HEK293 (cell line): ENCODE results near the gene CHST15.

Experiments
- AEBP2 ChIP-seq: fragments of 450-650 bp; formaldehyde crosslinking; IDR thresholded peaks from 2 replicates; pipeline ENCODE4 v1.5.1; 2016; ENCODE audit warnings: missing biosample characterization, missing genetic modification characterization, borderline replicate concordance
- BCL11A ChIP-seq: fragments of 450-650 bp; formaldehyde crosslinking; IDR thresholded peaks from 2 replicates; pipeline ENCODE4 v1.5.1; 2016; ENCODE audit warnings: low read depth, missing biosample characterization, missing genetic modification characterization
- BCL11B ChIP-seq: fragments of 450-650 bp; formaldehyde crosslinking; IDR thresholded peaks from 2 replicates; pipeline ENCODE4 v1.5.1; 2016; ENCODE audit warnings: low read depth, missing biosample characterization, missing genetic modification characterization
- GLI2 ChIP-seq: fragments of 450-650 bp; formaldehyde crosslinking; IDR thresholded peaks from 2 replicates; pipeline ENCODE4; 2017; ENCODE audit warnings: missing biosample characterization, missing genetic modification characterization, low read depth, borderline replicate concordance
- GLIS1 ChIP-seq: fragments of 450-650 bp; formaldehyde crosslinking; IDR thresholded peaks from 2 replicates; pipeline ENCODE4 v1.5.1; 2016; ENCODE audit warnings: missing biosample characterization, missing genetic modification characterization
- INSM2 ChIP-seq: fragments of 450-650 bp; formaldehyde crosslinking; IDR thresholded peaks from 2 replicates; pipeline ENCODE4 v1.5.1; 2016; ENCODE audit warnings: missing biosample characterization, missing genetic modification characterization
- KLF7 ChIP-seq: fragments of 450-650 bp; formaldehyde crosslinking; IDR thresholded peaks from 2 replicates; pipeline ENCODE4 v1.5.1; 2016; ENCODE audit warnings: missing biosample characterization, missing genetic modification characterization, borderline replicate concordance
- RBAK ChIP-seq: fragments of 450-650 bp; formaldehyde crosslinking; IDR thresholded peaks from 2 replicates; pipeline ENCODE4 v1.5.1; 2016; ENCODE audit warnings: missing biosample characterization, missing genetic modification characterization
- ZBTB44 ChIP-seq: fragments of 450-650 bp; IDR thresholded peaks from 2 replicates; pipeline ENCODE4 v1.5.1; 2018; ENCODE audit warnings: missing biosample characterization, mild to moderate bottlenecking, missing genetic modification characterization
- ZFHX2 ChIP-seq: fragments of 450-650 bp; formaldehyde crosslinking; conservative IDR thresholded peaks from 2 replicates; pipeline ENCODE4 v1.5.1; 2016; ENCODE audit warnings: missing biosample characterization, missing genetic modification characterization
- ZNF18 ChIP-seq: fragments of 450-650 bp; formaldehyde crosslinking; IDR thresholded peaks from 2 replicates; pipeline ENCODE4 v1.5.1; 2016; ENCODE audit warnings: missing biosample characterization, missing genetic modification characterization
- ZNF239 ChIP-seq: fragments of 450-650 bp; formaldehyde crosslinking; IDR thresholded peaks from 2 replicates; pipeline ENCODE4 v1.5.1; 2016; ENCODE audit warnings: missing biosample characterization, missing genetic modification characterization
- ZNF26 ChIP-seq: fragments of 450-650 bp; formaldehyde crosslinking; IDR thresholded peaks from 2 replicates; pipeline ENCODE4 v1.5.1; 2016; ENCODE audit warnings: missing biosample characterization, missing genetic modification characterization
- ZNF266 ChIP-seq: fragments of 450-650 bp; formaldehyde crosslinking; IDR thresholded peaks from 2 replicates; pipeline ENCODE4 v1.5.1; 2016; ENCODE audit warnings: missing biosample characterization, missing genetic modification characterization, low read depth
- ZNF311 ChIP-seq: fragments of 450-650 bp; formaldehyde crosslinking; IDR thresholded peaks from 2 replicates; pipeline ENCODE4 v1.5.1; 2017; ENCODE audit warnings: missing biosample characterization, missing genetic modification characterization, borderline replicate concordance
- ZNF335 ChIP-seq: fragments of 450-650 bp; formaldehyde crosslinking; conservative IDR thresholded peaks from 2 replicates; pipeline ENCODE4 v1.5.1; 2016; ENCODE audit warnings: missing biosample characterization, missing genetic modification characterization
- ZNF366 ChIP-seq: fragments of 450-650 bp; formaldehyde crosslinking; conservative IDR thresholded peaks from 2 replicates; pipeline ENCODE4 v1.5.1; 2016; ENCODE audit warnings: missing biosample characterization, missing genetic modification characterization
- ZNF416 ChIP-seq: fragments of 450-650 bp; formaldehyde crosslinking; IDR thresholded peaks from 2 replicates; pipeline ENCODE4 v1.5.1; 2016; ENCODE audit warnings: missing biosample characterization, missing genetic modification characterization
- ZNF48 ChIP-seq: fragments of 450-650 bp; formaldehyde crosslinking; IDR thresholded peaks from 2 replicates; pipeline ENCODE4 v1.5.1; 2016; ENCODE audit warnings: missing biosample characterization, missing genetic modification characterization
- ZNF560 ChIP-seq: fragments of 450-650 bp; formaldehyde crosslinking; IDR thresholded peaks from 2 replicates; pipeline ENCODE4 v1.5.1; 2017; ENCODE audit warnings: missing biosample characterization, missing genetic modification characterization, borderline replicate concordance
- ZNF580 ChIP-seq: fragments of 450-650 bp; formaldehyde crosslinking; IDR thresholded peaks from 2 replicates; pipeline ENCODE4 v1.5.1; 2016; ENCODE audit warnings: missing biosample characterization, missing genetic modification characterization
- ZNF610 ChIP-seq: fragments of 450-650 bp; formaldehyde crosslinking; IDR thresholded peaks from 2 replicates; pipeline ENCODE4 v1.5.1; 2016; ENCODE audit warnings: missing biosample characterization, missing genetic modification characterization, borderline replicate concordance
- ZNF692 ChIP-seq: fragments of 450-650 bp; formaldehyde crosslinking; IDR thresholded peaks from 2 replicates; pipeline ENCODE4 v1.5.1; 2016; ENCODE audit warnings: missing biosample characterization, missing genetic modification characterization
- ZNF701 ChIP-seq: fragments of 450-650 bp; formaldehyde crosslinking; IDR thresholded peaks from 2 replicates; pipeline ENCODE4 v1.5.1; 2016; ENCODE audit warnings: missing biosample characterization, missing genetic modification characterization
- ZNF777 ChIP-seq: fragments of 450-650 bp; formaldehyde crosslinking; IDR thresholded peaks from 2 replicates; pipeline ENCODE4 v1.5.1; 2017; ENCODE audit warnings: missing biosample characterization, missing genetic modification characterization, borderline replicate concordance
- ZNF791 ChIP-seq: fragments of 450-650 bp; formaldehyde crosslinking; IDR thresholded peaks from 2 replicates; pipeline ENCODE4 v1.5.1; 2016; ENCODE audit warnings: missing biosample characterization, missing genetic modification characterization
- ZNF837 ChIP-seq: fragments of 450-650 bp; formaldehyde crosslinking; IDR thresholded peaks from 2 replicates; pipeline ENCODE4 v1.5.1; 2016; ENCODE audit warnings: missing biosample characterization, missing genetic modification characterization
- ZSCAN16 ChIP-seq: fragments of 450-650 bp; formaldehyde crosslinking; IDR thresholded peaks from 2 replicates; pipeline ENCODE4 v1.5.1; 2016; ENCODE audit warnings: missing biosample characterization, missing genetic modification characterization
- ZSCAN18 ChIP-seq: fragments of 450-650 bp; formaldehyde crosslinking; IDR thresholded peaks from 2 replicates; pipeline ENCODE4 v1.5.1; 2016; ENCODE audit warnings: missing biosample characterization, missing genetic modification characterization

Gene CHST15

GRCh38 chr10:124120410-124121061 lies 27.1 kb upstream of the CHST15 start (continued):
- TF ChIP-seq INSM2 (tag by site-specific recombination) (no peak), GLI2 (tag by site-specific recombination) (no peak), ZNF837 (tag by site-specific recombination) (no peak), ZNF580 (no peak), ZNF266 (tag by site-specific recombination) (0 out of 2 replicates have a peak, but pooled peaks have one; percentile 5), ZNF692 (no peak), ZNF366 (tag by site-specific recombination) (no peak), ZSCAN16 (tag by site-specific recombination) (no peak), ZNF239 (tag by site-specific recombination) (no peak), RBAK (tag by site-specific recombination) (no peak), AEBP2 (tag by site-specific recombination) (no peak), BCL11A (no peak), ZNF416 (tag by site-specific recombination) (no peak), ZSCAN18 (tag by site-specific recombination) (no peak), ZNF311 (tag by site-specific recombination) (no peak), ZNF701 (no peak), ZNF18 (tag by site-specific recombination) (0 out of 2 replicates have a peak, but pooled peaks have one; percentile 56), ZNF560 (tag by site-specific recombination) (no peak), ZNF26 (tag by site-specific recombination) (no peak), ZBTB44 (no peak), BCL11B (tag by site-specific recombination) (no peak), KLF7 (tag by site-specific recombination) (no peak), ZNF777 (tag by site-specific recombination) (no peak), ZFHX2 (tag by site-specific recombination) (peak; percentile 80), ZNF335 (tag by site-specific recombination) (no peak), GLIS1 (tag by site-specific recombination) (no peak), ZNF48 (tag by site-specific recombination) (no peak), ZNF610 (no peak), ZNF791 (tag by site-specific recombination) (no peak)
